Measurements from ENCODE around the gene TMEM270.

Gene TMEM270

DNA sequence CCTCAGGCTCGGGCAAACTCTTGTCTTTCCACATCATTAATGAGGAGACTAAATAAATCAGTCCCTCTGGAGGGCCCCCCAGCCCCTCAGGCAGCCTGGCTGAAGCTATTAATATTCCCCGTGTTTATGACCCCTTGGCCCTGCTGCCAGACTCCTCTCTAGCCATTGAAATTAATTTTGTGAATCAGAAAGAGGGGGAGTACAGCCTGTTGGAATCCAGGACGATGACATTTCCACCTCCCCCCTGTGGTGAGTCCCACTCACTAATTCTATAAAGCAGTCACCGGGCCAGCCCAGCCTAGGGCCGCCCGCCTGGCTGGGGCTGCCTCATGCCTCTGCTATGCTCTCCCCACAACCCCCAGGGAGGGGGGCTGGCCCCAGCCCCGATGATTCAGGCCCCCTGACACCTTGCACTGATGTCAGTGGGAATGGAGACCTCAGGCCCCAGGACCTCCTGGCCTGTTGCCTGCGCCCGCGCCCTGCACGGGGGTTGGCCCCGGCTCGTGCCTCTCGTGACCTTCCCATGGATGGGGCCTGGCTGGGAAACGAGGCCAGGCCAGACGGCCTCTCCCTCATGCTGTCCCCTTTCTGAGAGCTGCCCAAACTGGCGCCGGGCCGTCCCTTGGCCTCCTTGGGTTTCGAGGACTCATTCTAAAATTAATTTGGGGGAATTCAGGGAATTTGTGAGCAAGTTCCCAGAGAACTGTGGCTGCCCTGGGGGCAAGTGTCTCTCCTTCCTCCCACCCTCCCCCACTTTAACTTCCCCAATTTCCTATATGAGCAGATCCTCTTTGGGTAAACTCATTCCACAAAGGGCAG, 34.0 kb downstream of the TMEM270 start:
- POLR2A ChIA-PET (ENCODE audit: low non-redundant PET): no interaction called here
- TF ChIP-seq CTCF (conservative IDR thresholded peaks at IDR 0.05; ENCODE audit: low read depth): no peak
- DNase-seq (ENCODE audit: low spot score): peak; percentile 61
- H3K27ac ChIP-seq: peak overlapping the region; percentile 70
- CTCF ChIA-PET: no interaction called here

DNA sequence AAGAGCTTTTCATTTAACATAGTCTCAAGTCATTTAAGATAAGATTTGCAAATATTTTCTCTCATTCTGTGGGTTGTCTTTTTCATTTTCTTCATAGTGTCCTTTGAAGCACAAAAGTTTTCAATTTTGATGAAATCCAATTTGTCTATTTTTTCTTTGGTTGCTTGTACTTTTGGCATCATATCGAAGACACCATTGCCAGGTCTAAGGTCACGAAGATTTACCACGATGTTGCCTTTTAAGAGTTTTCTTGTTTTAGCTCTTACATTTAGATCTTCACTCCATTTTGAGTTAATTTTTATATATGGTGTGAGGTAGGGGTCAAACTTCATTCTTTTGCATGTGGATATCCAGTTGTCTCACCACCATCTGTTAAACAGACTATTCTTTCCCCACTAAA, 34.7 kb downstream of the TMEM270 start:
- ChIA-PET POLR2A (ENCODE audit: low non-redundant PET) (no interaction called here), CTCF (interaction anchor here (0.9 kb wide), 1 partner anchor 131 kb away, joined by 4 read pairs; no protein-coding TSS in a partner anchor)
- DNase-seq (ENCODE audit: low spot score): no peak
- peak overlapping the region; percentile 70; the same call in 1 of the 2 replicates for H3K27ac ChIP-seq
- TF ChIP-seq CTCF (conservative IDR thresholded peaks at IDR 0.05; ENCODE audit: low read depth): no peak

GRCh38 chr7:73896454-73896853, 35.5 kb downstream of the TMEM270 start:
- CTCF ChIA-PET: interaction anchor here (0.6 to 0.9 kb wide), 3 partner anchors 26 to 338 kb away, joined by 3 to 9 read pairs (median 4); no protein-coding TSS in a partner anchor
- POLR2A ChIA-PET (ENCODE audit: low non-redundant PET): no interaction called here
- H3K27ac ChIP-seq: peak overlapping the region; percentile 63
- peak; percentile 46 for DNase-seq (ENCODE audit: low spot score)
- TF ChIP-seq CTCF (conservative IDR thresholded peaks at IDR 0.05; ENCODE audit: low read depth): no peak

GRCh38 chr7:73899731-73900142, 38.8 kb downstream of the TMEM270 start:
- no peak for TF ChIP-seq CTCF (conservative IDR thresholded peaks at IDR 0.05; ENCODE audit: low read depth)
- peak overlapping the region; percentile 90 for H3K27ac ChIP-seq
- peak; percentile 54 for DNase-seq (ENCODE audit: low spot score)
- ChIA-PET POLR2A (ENCODE audit: low non-redundant PET) (no interaction called here), CTCF (no interaction called here)

- no peak for DNase-seq (ENCODE audit: low spot score)
- ChIA-PET POLR2A (ENCODE audit: low non-redundant PET) (no interaction called here), CTCF (no interaction called here)
- H3K27ac ChIP-seq: peak overlapping the region; percentile 90
- no peak for TF ChIP-seq CTCF (conservative IDR thresholded peaks at IDR 0.05; ENCODE audit: low read depth)
These were observed 39.3 kb downstream of the TMEM270 start for GRCh38 chr7:73900286-73900685.

GRCh38 chr7:73901231-73901822, 40.4 kb downstream of the TMEM270 start:
- ChIA-PET POLR2A (ENCODE audit: low non-redundant PET) (no interaction called here), CTCF (no interaction called here)
- no peak for DNase-seq (ENCODE audit: low spot score)
- no peak for TF ChIP-seq CTCF (conservative IDR thresholded peaks at IDR 0.05; ENCODE audit: low read depth)
- peak overlapping the region; percentile 90 for H3K27ac ChIP-seq

Data from RWPE1 (cell line).